Measurements from ENCODE around the gene DDRGK1.
A peak's percentile ranks its signal among the peaks of the same experiment; 100 is the strongest.

Gene DDRGK1

DNA sequence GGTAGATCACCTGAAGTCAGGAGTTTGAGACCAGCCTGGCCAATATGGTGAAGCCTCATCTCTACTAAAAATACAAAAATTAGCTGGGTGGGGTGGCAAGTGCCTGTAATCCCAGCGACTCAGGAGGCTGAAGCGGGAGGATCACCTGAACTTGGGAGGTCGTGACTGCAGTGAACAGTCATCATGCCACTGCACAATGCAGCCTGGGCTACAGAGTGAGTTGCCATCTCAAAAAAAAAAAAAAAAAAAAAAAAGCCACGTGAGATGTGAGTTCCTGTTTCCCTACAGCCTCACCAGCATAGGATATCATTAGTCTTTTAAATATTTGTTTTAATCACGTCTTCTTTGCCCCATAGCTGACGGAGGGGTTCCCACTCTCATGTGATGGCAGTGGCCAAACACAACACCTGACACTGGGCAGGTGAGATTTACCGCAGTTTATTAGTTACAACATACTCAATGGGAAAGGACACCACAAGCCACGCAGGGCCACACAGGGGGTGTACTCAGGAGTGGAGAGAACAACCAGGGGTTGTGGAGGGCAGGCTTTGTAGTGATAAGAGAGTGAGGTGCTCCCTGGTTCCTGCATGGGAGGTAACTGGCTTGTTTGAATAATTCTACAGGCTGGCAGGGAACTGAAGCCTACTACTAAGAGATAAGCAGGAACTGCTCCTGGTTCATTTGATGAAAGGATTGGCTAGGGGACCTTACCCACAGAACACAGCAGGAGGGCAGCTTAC lies 26.6 kb downstream of the DDRGK1 start:
- H3K4me1 ChIP-seq (ENCODE audit: control insufficient read depth, insufficient read depth, low read length, poor library complexity, severe bottlenecking) = no peaks in the 10 kb centered on the region
- no peaks in the 10 kb centered on the region for H3K36me3 ChIP-seq (ENCODE audit: control insufficient read depth, insufficient read depth, low read length)
- H3K27ac ChIP-seq (ENCODE audit: low read depth, low read length, severe bottlenecking) = no peak overlapping the region
- 71 to 89% methylated on average over 2 to 5 of the region's 8 CpGs for WGBS, 2 experiments (ENCODE audit: insufficient coverage in 2 of 2)
- H3K4me3 ChIP-seq (ENCODE audit: extremely low read depth, insufficient read depth, low read length, poor library complexity, severe bottlenecking) = no peak overlapping the region
- H3K9me3 ChIP-seq (ENCODE audit: control insufficient read depth, low read length) = no peaks in the 10 kb centered on the region

DNA sequence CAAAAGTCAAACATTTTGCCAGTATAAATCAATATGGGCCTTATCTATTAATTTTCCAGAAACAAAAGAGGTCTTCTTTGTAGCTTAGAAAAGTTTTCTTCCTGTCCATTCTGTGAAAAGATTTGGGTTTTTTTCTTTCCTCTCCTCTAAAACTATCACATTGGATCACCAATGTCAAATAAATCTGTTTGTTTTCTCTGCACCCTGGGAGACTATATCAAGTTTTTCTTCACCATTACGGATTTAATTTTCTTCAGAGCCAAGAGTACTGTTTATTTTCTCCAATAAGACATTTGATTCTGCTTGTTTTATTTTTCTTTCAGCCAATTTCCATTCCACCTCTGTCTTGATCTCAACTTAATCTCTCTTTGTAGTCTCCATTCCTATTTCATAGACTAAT lies 29.2 kb downstream of the DDRGK1 start:
- Histone ChIP-seq H3K36me3 (ENCODE audit: control insufficient read depth, insufficient read depth, low read length) (no peaks in the 10 kb centered on the region), H3K4me3 (ENCODE audit: extremely low read depth, insufficient read depth, low read length, poor library complexity, severe bottlenecking) (peak overlapping the region; percentile 67), H3K9me3 (ENCODE audit: control insufficient read depth, low read length) (no peaks in the 10 kb centered on the region), H3K27ac (ENCODE audit: low read depth, low read length, severe bottlenecking) (no peak overlapping the region), H3K4me1 (ENCODE audit: control insufficient read depth, insufficient read depth, low read length, poor library complexity, severe bottlenecking) (peaks cover 3% of the 10 kb centered on the region)
- 70% methylated on average over 1 of the region's 1 CpG; no CpG with 5 or more reads in 1 of the 2 experiments for WGBS, 2 experiments (ENCODE audit: insufficient coverage in 2 of 2)

DNA sequence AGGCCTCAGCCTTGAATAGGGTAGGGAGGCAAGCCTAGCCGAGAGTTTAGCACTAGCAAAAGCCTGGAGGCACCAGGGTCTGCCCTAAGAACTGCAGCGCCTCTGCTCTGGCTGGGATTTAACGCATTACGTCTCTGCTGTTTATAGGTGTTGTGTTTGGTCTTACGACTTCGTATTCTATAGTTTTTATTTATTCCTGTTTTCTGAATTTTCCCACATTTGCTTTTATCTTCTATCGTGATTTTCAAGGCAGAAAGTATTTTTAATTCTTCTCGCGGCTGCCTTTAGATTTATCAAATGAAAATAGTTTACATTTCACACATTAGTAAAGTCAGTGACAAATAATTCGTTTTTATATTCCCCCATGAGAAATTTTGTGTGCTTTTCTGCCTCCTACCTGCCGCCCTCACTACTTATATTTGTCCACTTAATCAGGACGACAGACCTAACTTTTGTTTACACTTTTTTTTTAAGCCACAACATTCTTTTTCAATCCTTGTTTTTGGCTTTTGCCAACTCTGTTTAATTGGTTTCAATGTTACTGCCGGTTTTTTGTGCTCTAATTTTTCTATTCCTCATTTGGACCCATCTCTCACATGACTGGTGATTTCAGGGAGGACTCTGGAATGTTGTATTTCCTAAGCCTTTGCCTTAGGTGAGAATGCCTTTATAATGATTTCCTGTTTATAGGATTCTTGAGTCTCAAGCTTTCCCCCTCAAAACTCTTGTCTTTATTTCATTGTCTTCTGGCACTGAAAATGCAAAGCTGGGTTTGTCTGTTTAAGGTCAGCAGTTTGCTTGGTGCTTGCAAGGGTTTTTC lies 29.8 kb downstream of the DDRGK1 start:
- H3K4me3 ChIP-seq (ENCODE audit: extremely low read depth, insufficient read depth, low read length, poor library complexity, severe bottlenecking) = peak overlapping the region; percentile 67
- peak overlapping the region; percentile 92 for H3K27ac ChIP-seq (ENCODE audit: low read depth, low read length, severe bottlenecking)
- 12 to 13% methylated on average over 3 to 4 of the region's 13 CpGs for WGBS, 2 experiments (ENCODE audit: insufficient coverage in 2 of 2)

DNA sequence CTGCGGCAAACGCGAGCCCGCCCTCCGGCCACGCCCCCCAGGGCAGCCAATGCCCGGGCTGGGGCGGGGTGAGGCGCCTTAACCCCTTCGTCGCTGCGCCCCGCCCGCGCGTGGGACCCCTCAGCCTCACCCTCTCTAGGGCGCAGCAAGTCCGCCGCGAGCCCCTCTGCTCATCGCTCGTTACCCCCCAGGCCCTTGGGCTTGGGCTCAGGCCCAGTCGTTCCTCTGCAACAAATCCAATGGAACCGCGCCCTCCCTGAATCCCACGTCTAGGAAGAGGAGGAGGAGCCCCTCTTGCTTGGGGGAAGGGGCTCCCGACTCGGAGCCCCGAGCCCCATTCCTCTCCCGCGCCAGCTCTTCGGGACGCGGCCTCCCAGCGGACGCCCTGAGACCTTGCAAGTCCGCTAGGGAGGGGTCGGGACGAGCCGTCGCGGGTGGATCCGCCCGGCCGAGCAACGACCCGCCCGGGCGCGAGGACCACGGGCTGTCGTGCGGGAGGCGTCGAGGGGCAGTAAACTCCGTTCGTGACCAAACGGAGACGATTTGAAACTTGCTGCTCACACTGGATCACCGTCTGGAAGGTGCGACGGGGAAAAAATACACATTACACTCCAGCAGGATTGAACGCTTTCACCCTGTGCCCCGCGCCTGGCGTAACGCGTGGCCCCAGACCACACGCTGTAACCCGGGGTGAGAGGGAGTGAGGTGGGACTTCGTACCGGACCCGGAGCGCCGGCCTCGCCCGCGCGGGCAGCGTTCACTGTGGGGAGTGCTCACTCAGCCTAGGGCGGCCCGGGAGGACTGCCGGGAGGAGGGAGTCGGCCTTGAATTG lies 30.7 kb downstream of the DDRGK1 start:
- 0% methylated on average over 69 to 73 of the region's 84 CpGs for WGBS, 2 experiments (ENCODE audit: insufficient coverage in 2 of 2)
- peaks cover 3% of the 10 kb centered on the region for H3K4me1 ChIP-seq (ENCODE audit: control insufficient read depth, insufficient read depth, low read length, poor library complexity, severe bottlenecking)
- peak overlapping the region; percentile 67 for H3K4me3 ChIP-seq (ENCODE audit: extremely low read depth, insufficient read depth, low read length, poor library complexity, severe bottlenecking)
- H3K27ac ChIP-seq (ENCODE audit: low read depth, low read length, severe bottlenecking) = peak overlapping the region; percentile 92
- H3K9me3 ChIP-seq (ENCODE audit: control insufficient read depth, low read length) = no peaks in the 10 kb centered on the region
- H3K36me3 ChIP-seq (ENCODE audit: control insufficient read depth, insufficient read depth, low read length) = no peaks in the 10 kb centered on the region

More for the DNA sequence above, 29.8 kb downstream of the DDRGK1 start:
- Histone ChIP-seq H3K9me3 (ENCODE audit: control insufficient read depth, low read length) (no peaks in the 10 kb centered on the region), H3K4me1 (ENCODE audit: control insufficient read depth, insufficient read depth, low read length, poor library complexity, severe bottlenecking) (peaks cover 3% of the 10 kb centered on the region), H3K36me3 (ENCODE audit: control insufficient read depth, insufficient read depth, low read length) (no peaks in the 10 kb centered on the region)

DNA sequence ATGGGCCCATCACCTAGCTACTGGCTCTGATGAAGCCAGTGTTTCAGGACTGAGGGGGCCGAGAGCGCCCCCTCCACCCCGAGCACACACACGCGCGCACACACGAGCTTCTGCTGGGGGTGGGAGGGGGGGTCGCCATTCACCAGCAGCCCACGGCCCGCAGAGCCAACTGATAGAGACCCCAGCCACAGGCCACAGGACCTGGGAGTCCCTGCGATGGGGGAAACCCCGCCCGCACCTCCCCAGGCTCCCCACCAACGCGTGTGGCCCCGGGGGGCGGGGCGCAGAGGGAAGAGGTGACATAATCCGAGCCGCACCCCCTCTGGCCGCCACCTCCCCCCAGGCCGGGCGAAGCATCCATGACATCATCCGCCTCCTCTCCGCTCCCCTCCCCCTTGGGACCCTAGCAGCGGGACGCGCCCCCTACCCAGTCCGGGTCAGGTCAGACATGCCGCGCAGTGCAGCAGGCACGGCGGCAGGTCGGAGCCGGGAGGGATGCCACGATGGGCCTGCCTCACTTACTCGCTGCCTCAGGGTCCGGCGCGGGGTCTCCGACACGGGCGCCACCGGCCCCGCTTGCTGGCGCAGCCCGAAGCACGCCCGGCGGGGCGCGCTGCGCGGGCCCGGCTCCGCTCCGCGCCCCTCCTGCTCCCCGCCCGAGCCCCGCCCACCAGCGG lies 31.4 kb downstream of the DDRGK1 start, which contains the start of gene LZTS3:
Gene LZTS3, minus strand, starts transcription at position 617 of the 677 bp plus-strand sequence. CDS start 6,386 bp downstream, outside the sequence.
- H3K4me1 ChIP-seq (ENCODE audit: control insufficient read depth, insufficient read depth, low read length, poor library complexity, severe bottlenecking) = peaks cover 9% of the 10 kb centered on the region
- H3K36me3 ChIP-seq (ENCODE audit: control insufficient read depth, insufficient read depth, low read length) = no peaks in the 10 kb centered on the region
- peak within 1 kb of the TSS; percentile 67 for H3K4me3 ChIP-seq (ENCODE audit: extremely low read depth, insufficient read depth, low read length, poor library complexity, severe bottlenecking)
- no peaks in the 10 kb centered on the region for H3K9me3 ChIP-seq (ENCODE audit: control insufficient read depth, low read length)
- H3K27ac ChIP-seq (ENCODE audit: low read depth, low read length, severe bottlenecking) = peak within 1 kb of the TSS; percentile 92
- 0% methylated on average over 23 to 42 of the region's 62 CpGs for WGBS, 2 experiments (ENCODE audit: insufficient coverage in 2 of 2)

DNA sequence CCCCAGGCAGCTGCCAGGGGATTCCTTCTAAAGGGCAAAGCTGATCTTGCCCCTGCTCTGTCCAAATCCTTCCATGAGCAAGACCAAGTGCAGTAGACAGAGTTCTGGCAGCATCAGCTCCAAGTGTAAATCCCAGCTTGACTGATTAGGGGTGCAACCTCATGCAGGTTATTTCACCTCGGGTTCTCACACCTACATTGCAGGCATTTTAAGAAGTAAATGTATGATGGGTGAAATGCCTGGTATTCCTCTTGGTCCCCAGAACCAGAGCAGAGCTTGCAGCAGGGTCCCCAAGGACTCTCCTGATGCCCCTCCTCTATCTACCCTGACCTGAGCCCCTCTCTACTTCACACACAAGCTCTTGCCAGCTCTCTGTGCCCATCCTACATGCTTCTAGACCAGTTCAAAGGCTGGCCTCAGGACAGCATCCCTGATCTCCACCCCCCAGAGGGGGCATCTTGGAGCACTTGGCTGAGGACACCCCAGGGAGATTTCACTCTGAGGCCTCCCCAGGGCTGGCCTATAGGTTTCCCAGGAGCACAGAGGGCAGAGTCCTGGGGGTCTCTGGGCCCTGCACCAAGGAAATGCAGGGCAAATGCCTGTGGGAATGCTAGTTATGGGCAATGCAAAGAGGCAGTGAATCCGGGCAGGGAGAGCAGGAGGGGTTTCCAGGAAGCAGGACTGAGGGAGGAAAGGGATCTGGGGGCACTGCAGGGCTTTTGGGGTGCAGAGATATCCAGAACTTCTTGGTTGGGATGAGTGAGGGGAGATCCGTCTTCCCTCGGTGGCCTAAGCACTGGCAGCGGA lies 32.2 kb downstream of the DDRGK1 start:
- no peaks in the 10 kb centered on the region for H3K9me3 ChIP-seq (ENCODE audit: control insufficient read depth, low read length)
- no peak overlapping the region for H3K27ac ChIP-seq (ENCODE audit: low read depth, low read length, severe bottlenecking)
- WGBS, 2 experiments (ENCODE audit: insufficient coverage in 2 of 2) = 30 to 47% methylated on average over 4 of the region's 5 CpGs

DNA sequence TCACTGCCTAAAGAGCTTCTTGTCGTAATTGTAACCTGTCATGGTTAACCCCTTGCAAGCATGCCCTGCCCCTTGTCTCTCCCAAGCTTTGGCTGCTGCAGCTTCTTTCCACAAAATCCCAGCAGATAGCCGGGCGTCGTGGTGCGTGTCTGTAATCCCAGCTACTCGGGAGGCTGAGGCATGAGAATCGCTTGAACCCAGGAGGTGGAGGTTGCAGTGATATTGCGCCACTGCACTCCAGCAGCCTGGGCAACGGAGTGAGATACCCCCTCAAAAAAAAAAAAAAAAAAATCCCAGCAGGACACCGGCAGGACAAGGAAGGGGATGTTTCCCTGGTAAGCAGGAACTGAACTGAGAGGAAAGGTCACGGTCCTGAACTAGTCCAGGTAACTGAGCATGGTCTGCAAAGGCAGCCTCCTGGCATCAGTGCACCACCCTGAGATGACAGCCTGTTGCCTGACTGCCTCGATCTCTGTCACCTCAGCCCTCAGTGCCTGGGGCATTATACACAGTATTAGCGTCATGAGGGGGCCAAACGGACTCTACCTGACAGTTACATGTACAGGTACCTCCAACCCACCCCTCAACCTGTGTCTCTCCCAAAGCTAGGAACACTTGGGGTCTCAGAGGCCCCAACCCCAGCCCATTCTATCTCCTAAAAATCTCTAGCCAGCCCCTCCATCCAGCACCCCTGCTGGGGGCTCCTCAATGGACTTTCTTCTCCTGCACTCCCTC lies 32.9 kb downstream of the DDRGK1 start:
- Histone ChIP-seq H3K36me3 (ENCODE audit: control insufficient read depth, insufficient read depth, low read length) (no peaks in the 10 kb centered on the region), H3K4me1 (ENCODE audit: control insufficient read depth, insufficient read depth, low read length, poor library complexity, severe bottlenecking) (peaks cover 9% of the 10 kb centered on the region), H3K27ac (ENCODE audit: low read depth, low read length, severe bottlenecking) (no peak overlapping the region), H3K9me3 (ENCODE audit: control insufficient read depth, low read length) (no peaks in the 10 kb centered on the region), H3K4me3 (ENCODE audit: extremely low read depth, insufficient read depth, low read length, poor library complexity, severe bottlenecking) (no peak overlapping the region)
- 72 to 82% methylated on average over 5 to 10 of the region's 14 CpGs for WGBS, 2 experiments (ENCODE audit: insufficient coverage in 2 of 2)

More for the DNA sequence above, 32.2 kb downstream of the DDRGK1 start:
- H3K4me3 ChIP-seq (ENCODE audit: extremely low read depth, insufficient read depth, low read length, poor library complexity, severe bottlenecking) = peak overlapping the region; percentile 67
- H3K36me3 ChIP-seq (ENCODE audit: control insufficient read depth, insufficient read depth, low read length) = no peaks in the 10 kb centered on the region
- H3K4me1 ChIP-seq (ENCODE audit: control insufficient read depth, insufficient read depth, low read length, poor library complexity, severe bottlenecking) = peaks cover 9% of the 10 kb centered on the region

DNA sequence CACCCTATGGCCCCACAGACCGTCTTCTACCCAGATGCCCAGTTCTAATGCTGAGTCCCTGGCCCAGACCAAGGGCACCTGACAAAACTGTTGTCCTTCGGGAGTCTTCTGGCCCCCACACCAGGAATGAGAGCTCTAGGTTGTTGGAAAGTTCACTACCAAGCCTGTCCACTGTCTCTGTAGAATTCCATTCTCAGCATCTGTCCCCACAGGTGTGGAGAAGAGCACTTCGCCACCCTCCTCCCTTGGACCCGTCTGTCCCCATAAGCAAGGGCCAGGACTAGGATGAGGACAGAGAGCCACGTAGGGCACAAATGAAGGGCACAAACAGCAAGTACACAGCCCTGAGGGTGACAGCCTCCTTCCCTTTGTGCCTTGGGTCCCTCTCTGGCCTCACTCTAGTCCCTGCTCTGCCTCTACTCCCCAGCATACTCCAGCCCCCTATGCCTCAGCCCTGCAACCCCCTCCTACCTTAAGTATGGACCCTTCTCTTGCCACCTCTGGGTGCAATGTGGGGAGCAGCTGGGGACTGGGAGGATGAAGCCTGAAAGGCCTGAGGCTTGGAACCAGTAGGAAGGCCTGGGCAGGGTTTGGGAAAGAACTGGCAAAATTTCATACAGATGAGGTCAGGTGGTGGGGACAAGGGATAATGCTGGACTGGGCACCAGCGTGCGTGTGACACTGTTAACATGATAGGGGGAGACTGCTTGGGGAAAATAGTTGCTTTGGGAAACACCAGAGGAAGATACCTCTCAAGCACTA lies 35.5 kb downstream of the DDRGK1 start:
- WGBS, 2 experiments (ENCODE audit: insufficient coverage in 2 of 2) = 84 to 92% methylated on average over 6 of the region's 7 CpGs
- Histone ChIP-seq H3K9me3 (ENCODE audit: control insufficient read depth, low read length) (no peaks in the 10 kb centered on the region), H3K4me3 (ENCODE audit: extremely low read depth, insufficient read depth, low read length, poor library complexity, severe bottlenecking) (no peak overlapping the region), H3K27ac (ENCODE audit: low read depth, low read length, severe bottlenecking) (no peak overlapping the region), H3K4me1 (ENCODE audit: control insufficient read depth, insufficient read depth, low read length, poor library complexity, severe bottlenecking) (peaks cover 9% of the 10 kb centered on the region), H3K36me3 (ENCODE audit: control insufficient read depth, insufficient read depth, low read length) (no peaks in the 10 kb centered on the region)

All from mesodermal cell (in vitro differentiated cells).